Measurements from ENCODE around the gene GIT1. TPM values are rescaled to one million over a fixed set of nuclear protein-coding genes. Genes with fewer than 3 reads are reported as not detected.
A peak's percentile ranks its signal among the peaks of the same experiment; 100 is the strongest.

GIT1 gene
- total and polyA plus RNA-seq, 8 donors: 15.1 to 27.6 (median 18.3) TPM

- Histone ChIP-seq H3K36me3 (no peaks in the 10 kb centered on the region), H3K4me1 (peaks cover 15 to 25% (median 25%) of the 10 kb centered on the region in 3 donors), H3K4me3 (peak overlapping the region in 2 of 4 donors; percentile 23 to 45), H3K27ac (no peak overlapping the region), H3K27me3 (no peaks in the 10 kb centered on the region), H3K9me3 (no peaks in the 10 kb centered on the region)
- FAIRE-seq (no peak), DNase-seq (peak in 2 of 6 donors; percentile 16 to 45), ATAC-seq (no peak)
- WGBS, 2 donors: 11 to 14% methylated on average over 13 of the region's 13 CpGs
- TF ChIP-seq, protein P1, sequence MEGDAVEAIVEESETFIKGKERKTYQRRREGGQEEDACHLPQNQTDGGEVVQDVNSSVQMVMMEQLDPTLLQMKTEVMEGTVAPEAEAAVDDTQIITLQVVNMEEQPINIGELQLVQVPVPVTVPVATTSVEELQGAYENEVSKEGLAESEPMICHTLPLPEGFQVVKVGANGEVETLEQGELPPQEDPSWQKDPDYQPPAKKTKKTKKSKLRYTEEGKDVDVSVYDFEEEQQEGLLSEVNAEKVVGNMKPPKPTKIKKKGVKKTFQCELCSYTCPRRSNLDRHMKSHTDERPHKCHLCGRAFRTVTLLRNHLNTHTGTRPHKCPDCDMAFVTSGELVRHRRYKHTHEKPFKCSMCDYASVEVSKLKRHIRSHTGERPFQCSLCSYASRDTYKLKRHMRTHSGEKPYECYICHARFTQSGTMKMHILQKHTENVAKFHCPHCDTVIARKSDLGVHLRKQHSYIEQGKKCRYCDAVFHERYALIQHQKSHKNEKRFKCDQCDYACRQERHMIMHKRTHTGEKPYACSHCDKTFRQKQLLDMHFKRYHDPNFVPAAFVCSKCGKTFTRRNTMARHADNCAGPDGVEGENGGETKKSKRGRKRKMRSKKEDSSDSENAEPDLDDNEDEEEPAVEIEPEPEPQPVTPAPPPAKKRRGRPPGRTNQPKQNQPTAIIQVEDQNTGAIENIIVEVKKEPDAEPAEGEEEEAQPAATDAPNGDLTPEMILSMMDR (IDR thresholded peaks at IDR 0.05): no peak
- intact Hi-C loops (cut with DNase I): no loop called here
Measured at GRCh38 chr17:29613856-29614255, 24.4 kb upstream of the GIT1 start.

GRCh38 chr17:29613352-29613837, 23.9 kb upstream of the GIT1 start:
- peaks cover 15 to 25% (median 25%) of the 10 kb centered on the region in 3 donors for H3K4me1 ChIP-seq
- TF ChIP-seq, protein P1 (IDR thresholded peaks at IDR 0.05): peak; percentile 79 to 93 (median 88)
- intact Hi-C loops (cut with DNase I): no loop called here
- no peaks in the 10 kb centered on the region for H3K9me3 ChIP-seq
- no peaks in the 10 kb centered on the region for H3K27me3 ChIP-seq
- DNase-seq (peak; percentile 82 to 98 (median 90)), ATAC-seq (peak; percentile 56 to 70 (median 66)), FAIRE-seq (no peak)
- no peak overlapping the region for H3K27ac ChIP-seq
- H3K4me3 ChIP-seq: peak overlapping the region in 3 of 4 donors; percentile 23 to 45 (median 28)
- WGBS, 2 donors: 1 to 5% methylated on average over 44 to 50 of the region's 50 CpGs
- H3K36me3 ChIP-seq: no peaks in the 10 kb centered on the region

DNA sequence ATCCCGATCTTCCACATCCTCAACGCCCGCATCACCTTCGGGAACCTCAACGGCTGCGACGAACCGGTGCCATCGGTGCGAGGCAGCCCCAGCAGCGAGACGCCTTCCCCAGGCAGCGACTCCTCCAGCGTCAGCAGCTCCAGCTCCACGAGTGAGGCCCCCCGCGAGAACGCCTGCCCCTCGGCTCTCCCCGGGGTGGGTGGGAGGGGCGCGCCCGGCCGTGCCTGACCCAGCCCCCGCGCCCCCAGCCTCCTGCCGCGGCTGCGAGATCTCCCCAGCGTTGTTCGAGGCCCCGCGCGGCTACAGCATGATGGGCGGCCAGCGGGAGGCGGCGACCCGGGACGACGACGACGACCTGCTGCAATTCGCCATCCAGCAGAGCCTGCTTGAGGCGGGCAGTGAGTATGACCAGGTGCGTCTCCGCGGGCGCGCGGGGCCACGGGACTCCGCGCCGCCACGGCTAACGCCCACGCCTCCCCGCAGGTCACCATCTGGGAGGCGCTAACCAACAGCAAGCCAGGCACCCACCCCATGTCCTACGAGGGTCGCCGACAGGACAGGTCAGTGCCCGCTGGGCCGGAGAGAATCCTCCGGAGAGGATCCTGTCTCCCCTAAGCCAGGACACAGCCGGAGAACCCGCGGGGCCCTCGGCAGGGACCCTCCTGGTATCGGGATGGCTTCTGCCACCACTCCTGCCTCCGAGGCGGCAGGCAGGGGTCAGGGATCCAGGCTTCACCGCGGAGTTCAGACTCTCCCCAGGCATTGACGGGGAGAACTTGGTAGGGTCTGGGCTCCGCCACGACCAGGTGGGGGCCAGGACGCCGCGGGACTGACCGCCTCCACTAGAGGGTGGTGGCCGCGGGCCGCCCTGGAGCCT, 23.2 kb upstream of the GIT1 start:
- Histone ChIP-seq H3K4me1 (peaks cover 15 to 25% (median 20%) of the 10 kb centered on the region in 3 donors), H3K27me3 (no peaks in the 10 kb centered on the region), H3K36me3 (no peaks in the 10 kb centered on the region), H3K9me3 (no peaks in the 10 kb centered on the region), H3K27ac (no peak overlapping the region), H3K4me3 (peak overlapping the region in 3 of 4 donors; percentile 23 to 45 (median 28))
- ATAC-seq (no peak), FAIRE-seq (no peak), DNase-seq (peak in 3 of 6 donors; percentile 25 to 78 (median 32))
- TF ChIP-seq, protein P1 (IDR thresholded peaks at IDR 0.05): no peak
- intact Hi-C loops (cut with DNase I): no loop called here
- WGBS, 2 donors: 34% methylated on average over 71 to 85 of the region's 85 CpGs

DNA sequence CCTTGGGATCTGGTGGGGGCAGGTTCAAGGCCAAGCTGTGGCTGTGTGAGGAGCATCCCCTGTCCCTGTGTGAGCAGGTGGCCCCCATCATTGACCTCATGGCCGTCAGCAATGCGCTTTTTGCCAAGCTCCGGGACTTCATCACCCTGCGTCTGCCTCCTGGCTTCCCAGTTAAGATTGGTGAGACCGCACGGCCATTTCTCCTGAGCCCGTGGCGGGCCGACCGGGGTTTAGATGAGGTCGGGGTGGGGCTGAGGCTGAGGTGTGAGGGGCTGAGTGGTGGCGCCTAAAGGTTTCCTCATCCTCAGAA, 22.6 kb upstream of the GIT1 start:
- ATAC-seq (no peak), DNase-seq (no peak), FAIRE-seq (no peak)
- Histone ChIP-seq H3K27me3 (no peaks in the 10 kb centered on the region), H3K4me3 (no peak overlapping the region), H3K36me3 (no peaks in the 10 kb centered on the region), H3K4me1 (peaks cover 15 to 21% (median 16%) of the 10 kb centered on the region in 3 donors), H3K27ac (no peak overlapping the region), H3K9me3 (no peaks in the 10 kb centered on the region)
- TF ChIP-seq, protein P1 (IDR thresholded peaks at IDR 0.05): no peak
- 91 to 92% methylated on average over 12 of the region's 12 CpGs for WGBS, 2 donors
- intact Hi-C loops (cut with DNase I): no loop called here
